ENCODE data around the gene PCDHGC5.

- TF ChIP-seq CTCF (IDR thresholded peaks at IDR 0.05) (no peak), POLR2A (IDR thresholded peaks at IDR 0.05) (no peak)
Measured at GRCh38 chr5:141510850-141511601, 22.1 kb downstream of the PCDHGC5 start.

All from right lobe of liver (tissue), 4 donors.